Bone marrow (tissue), 2 donors: ENCODE data around the gene LRRIQ4.

Source experiments
- DNase-seq, 2 donors: peaks; one replicate each; lab custom pipeline; 2025; lab: John Stamatoyannopoulos, UW

Gene LRRIQ4

GRCh38 chr3:169855514-169855913 is 42.8 kb downstream of the LRRIQ4 start:
- DNase-seq, result no peak

- DNase-seq, result no peak
Observed at GRCh38 chr3:169857811-169858210, 45.1 kb downstream of the LRRIQ4 start.

GRCh38 chr3:169861871-169862270 is 49.2 kb downstream of the LRRIQ4 start:
- no peak for DNase-seq

- DNase-seq, result peak; percentile 29 to 45
Observed at GRCh38 chr3:169863458-169863899, 50.8 kb downstream of the LRRIQ4 start.

GRCh38 chr3:169864270-169864669 is 51.6 kb downstream of the LRRIQ4 start:
- DNase-seq, result no peak

GRCh38 chr3:169865176-169865767 is 52.6 kb downstream of the LRRIQ4 start:
- peak; percentile 27 to 66 for DNase-seq

- DNase-seq, result no peak
Observed at GRCh38 chr3:169867584-169868210, 55.0 kb downstream of the LRRIQ4 start.

- DNase-seq, result no peak
Observed at GRCh38 chr3:169868369-169868768, 55.7 kb downstream of the LRRIQ4 start.

- DNase-seq, result no peak
Observed at GRCh38 chr3:169869484-169870220, 57.0 kb downstream of the LRRIQ4 start, which contains the start of gene LRRC31. Gene LRRC31, minus strand, starts transcription at chr3:169869935. Its CDS starts 128 bp downstream, at chr3:169869807.

GRCh38 chr3:169871129-169871886 is 58.6 kb downstream of the LRRIQ4 start:
- no peak for DNase-seq

GRCh38 chr3:169879013-169879557 is 66.4 kb downstream of the LRRIQ4 start:
- no peak for DNase-seq

GRCh38 chr3:169879845-169880575 is 67.3 kb downstream of the LRRIQ4 start:
- no peak for DNase-seq

- no peak for DNase-seq
Observed at GRCh38 chr3:169880576-169881250, 68.0 kb downstream of the LRRIQ4 start.

GRCh38 chr3:169886671-169887070 is 74.0 kb downstream of the LRRIQ4 start:
- DNase-seq, result no peak
